HG02973 (cell line): ENCODE results near the gene ACP7.
"Not testable (repeated sequence)": the region's sequence is repeated elsewhere in the genome, so short reads cannot be mapped to it uniquely, and the experiment has no call there.

Experiments used
- ATAC-seq: cut with Tn5 transposase; IDR thresholded peaks from one replicate; pipeline ENCODE4 v1.9.1; 2021; ENCODE audit warnings: moderate library complexity; ENCODE audit not compliant: unreplicated experiment

Gene ACP7

GRCh38 chr19:39083983-39084731 lies at the start of gene ACP7:
Gene ACP7 (plus strand): TSS chr19:39084368. CDS start chr19:39085270, 902 bp downstream.
- no peak for ATAC-seq

GRCh38 chr19:39036581-39036980 lies 47.6 kb upstream of the ACP7 start:
- no peak for ATAC-seq

GRCh38 chr19:39037194-39037593 lies 47.0 kb upstream of the ACP7 start:
- no peak for ATAC-seq

- ATAC-seq = no peak
These were observed 46.1 kb upstream of the ACP7 start for GRCh38 chr19:39038098-39038497.

- no peak for ATAC-seq
These were observed 38.7 kb upstream of the ACP7 start for GRCh38 chr19:39045506-39045905.

GRCh38 chr19:39046037-39046821 lies 37.9 kb upstream of the ACP7 start:
- ATAC-seq = no peak

GRCh38 chr19:39047073-39047472 lies 37.1 kb upstream of the ACP7 start:
- no peak for ATAC-seq

- no peak for ATAC-seq
These were observed 31.9 kb upstream of the ACP7 start for GRCh38 chr19:39052243-39052746.

- no peak for ATAC-seq
These were observed 31.3 kb upstream of the ACP7 start for GRCh38 chr19:39052846-39053245.

- ATAC-seq = no peak
These were observed 30.7 kb upstream of the ACP7 start for GRCh38 chr19:39053276-39054090.

- no peak for ATAC-seq
These were observed 30.1 kb upstream of the ACP7 start for GRCh38 chr19:39054091-39054470.

GRCh38 chr19:39057615-39058014 lies 26.6 kb upstream of the ACP7 start:
- no peak for ATAC-seq

- no peak for ATAC-seq
These were observed 24.9 kb upstream of the ACP7 start for GRCh38 chr19:39059302-39059701.

GRCh38 chr19:39060171-39060570 lies 24.0 kb upstream of the ACP7 start:
- ATAC-seq = no peak

- no peak for ATAC-seq
These were observed 19.8 kb upstream of the ACP7 start for GRCh38 chr19:39064405-39064804.

GRCh38 chr19:39065928-39066327 lies 18.2 kb upstream of the ACP7 start:
- ATAC-seq = no peak

- ATAC-seq = no peak
These were observed 17.1 kb upstream of the ACP7 start for GRCh38 chr19:39067104-39067503.

- not testable (repeated sequence) for ATAC-seq
These were observed 15.9 kb upstream of the ACP7 start for GRCh38 chr19:39068259-39068658.

GRCh38 chr19:39070888-39071287 lies 13.3 kb upstream of the ACP7 start:
- ATAC-seq = no peak

- no peak for ATAC-seq
These were observed 9.9 kb upstream of the ACP7 start for GRCh38 chr19:39074205-39074692.

- ATAC-seq = no peak
These were observed 9.2 kb upstream of the ACP7 start for GRCh38 chr19:39074942-39075341.
